HG02763 (cell line): Measurements from ENCODE around the gene ARHGAP6.
A peak's percentile ranks its signal among the peaks of the same experiment; 100 is the strongest.
"Not testable (repeated sequence)": the region's sequence is repeated elsewhere in the genome, so short reads cannot be mapped to it uniquely, and the experiment has no call there.

Experiments
- ATAC-seq: cut with Tn5 transposase; IDR thresholded peaks from one replicate; pipeline ENCODE4 v1.9.1; 2021; ENCODE audit warnings: mild to moderate bottlenecking, moderate library complexity; ENCODE audit not compliant: unreplicated experiment

The ARHGAP6 gene

DNA sequence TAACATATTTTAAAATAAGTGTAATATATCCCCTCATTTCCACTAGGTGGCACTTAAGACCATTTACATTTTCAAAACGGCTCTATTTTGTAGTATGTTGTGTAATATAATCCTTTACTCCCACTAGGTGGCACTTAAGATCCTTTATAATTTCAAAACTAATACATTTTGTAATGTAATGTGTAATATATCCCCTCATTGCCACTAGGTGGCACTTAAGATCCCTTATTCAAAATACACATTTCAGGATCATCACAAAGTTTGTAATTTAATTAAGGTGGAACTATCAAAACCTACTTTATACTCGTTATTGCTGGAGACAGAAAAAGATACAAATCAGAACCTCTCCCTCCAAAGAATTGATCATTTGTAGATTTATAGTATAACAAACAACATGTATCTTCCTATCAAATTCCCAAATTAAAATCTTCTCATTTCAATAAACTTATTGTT is 132.5 kb downstream of the ARHGAP6 start:
- ATAC-seq, result peak; percentile 96

DNA sequence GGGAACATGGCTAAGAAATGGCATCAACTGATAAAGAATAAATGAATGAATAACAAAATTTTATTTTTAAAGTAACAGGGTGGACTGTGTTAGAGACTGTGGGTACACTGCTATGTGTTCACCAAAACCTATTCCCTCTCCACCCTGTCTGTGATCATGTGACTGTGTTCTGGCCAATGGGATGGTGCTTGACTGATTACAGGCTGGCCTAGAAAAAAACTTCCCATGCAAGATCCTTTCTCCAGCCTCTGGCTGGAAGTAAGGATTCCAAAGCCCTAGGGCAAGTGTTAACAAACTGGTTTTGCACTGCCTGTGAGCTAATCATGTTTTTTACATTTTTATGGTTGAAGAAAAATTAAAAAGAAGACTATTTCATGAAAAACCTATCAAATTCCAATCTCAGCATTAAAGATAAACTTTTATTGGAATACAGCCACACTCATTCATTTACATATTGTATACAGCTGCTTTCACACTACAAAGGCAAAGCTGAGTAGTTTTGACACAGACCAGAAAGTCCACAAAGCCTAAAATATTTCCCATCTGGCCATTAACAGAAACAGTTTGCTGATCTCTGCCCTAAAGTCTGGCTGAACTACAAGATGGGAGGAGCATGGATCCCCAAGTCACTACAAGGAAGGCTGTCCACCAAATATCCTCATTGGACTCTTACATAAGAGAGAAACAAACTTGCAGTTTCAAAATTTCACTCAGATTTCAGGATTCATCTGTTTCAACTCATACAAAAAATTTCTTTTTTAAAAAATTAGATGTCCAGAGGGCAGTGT is 133.2 kb downstream of the ARHGAP6 start:
- no peak for ATAC-seq

DNA sequence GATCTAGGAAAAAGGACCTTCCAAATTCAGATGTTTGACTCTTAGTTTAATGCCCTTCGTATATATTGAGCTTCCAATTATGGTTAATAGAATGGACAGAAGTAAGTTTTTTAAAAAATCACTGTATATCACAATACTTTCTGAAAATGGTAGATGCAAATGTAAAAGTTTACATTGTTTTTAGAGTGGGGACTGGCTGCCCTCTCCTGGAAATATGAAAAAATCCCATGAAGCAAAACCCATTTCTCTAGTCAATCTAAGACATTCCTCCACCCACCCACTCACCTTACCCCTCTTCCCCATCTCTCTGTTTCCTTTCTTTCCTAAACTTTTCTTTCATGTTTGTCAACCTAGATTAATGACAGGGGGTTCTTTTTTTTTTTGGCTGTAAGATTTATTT is 134.5 kb downstream of the ARHGAP6 start:
- no peak for ATAC-seq

DNA sequence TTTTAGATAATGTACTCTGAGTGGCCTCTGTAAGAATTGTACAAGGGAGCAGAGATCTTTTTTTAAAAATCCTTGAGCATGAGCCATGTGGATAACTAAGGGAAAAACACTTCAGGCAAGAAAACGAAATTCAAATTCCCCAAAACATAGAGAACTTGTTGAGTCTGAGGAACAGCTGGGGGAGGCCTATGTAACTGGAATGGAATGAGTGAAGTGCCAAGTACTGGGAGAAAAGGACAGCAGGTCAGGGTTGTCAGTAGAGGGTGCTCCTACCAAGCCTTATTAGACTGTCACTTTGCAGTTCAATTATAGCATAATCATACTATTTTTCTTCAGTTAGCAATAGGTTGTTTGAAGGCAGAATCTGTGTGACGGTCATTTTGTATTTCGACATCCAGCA is 135.1 kb downstream of the ARHGAP6 start:
- ATAC-seq, result no peak

- ATAC-seq, result no peak
Measured at GRCh38 chrX:11528623-11529022, 137.1 kb downstream of the ARHGAP6 start.

DNA sequence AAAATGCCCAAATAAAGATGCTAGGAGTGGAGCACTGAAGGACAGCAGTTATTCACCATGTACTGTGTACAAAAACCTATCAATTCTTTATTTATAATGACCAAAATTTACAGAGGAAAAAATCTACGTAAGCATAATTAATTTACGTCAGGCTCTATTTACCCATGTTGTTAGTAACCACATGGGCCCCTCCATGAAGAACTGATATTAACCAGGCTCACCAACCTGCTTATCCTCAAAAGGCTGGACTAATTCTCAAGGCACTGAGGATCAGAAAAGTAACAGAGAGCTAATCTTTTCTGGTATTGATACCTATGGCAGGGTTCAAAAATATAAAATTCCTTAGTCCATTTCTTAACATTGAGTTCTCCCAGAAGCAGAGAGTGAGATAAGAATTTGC is 140.0 kb downstream of the ARHGAP6 start:
- ATAC-seq, result no peak

DNA sequence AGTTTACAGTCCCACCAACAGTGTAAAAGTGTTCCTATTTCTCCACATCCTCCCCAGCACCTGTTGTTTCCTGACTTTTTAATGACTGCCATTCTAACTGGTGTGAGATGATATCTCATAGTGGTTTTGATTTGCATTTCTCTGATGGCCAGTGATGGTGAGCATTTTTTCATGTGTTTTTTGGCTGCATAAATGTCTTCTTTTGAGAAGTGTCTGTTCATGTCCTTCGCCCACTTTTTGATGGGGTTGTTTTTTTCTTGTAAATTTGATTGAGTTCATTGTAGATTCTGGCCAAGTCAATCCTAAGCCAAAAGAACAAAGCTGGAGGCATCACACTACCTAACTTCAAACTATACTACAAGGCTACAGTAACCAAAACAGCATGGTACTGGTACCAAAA is 146.5 kb downstream of the ARHGAP6 start:
- not testable (repeated sequence) for ATAC-seq

DNA sequence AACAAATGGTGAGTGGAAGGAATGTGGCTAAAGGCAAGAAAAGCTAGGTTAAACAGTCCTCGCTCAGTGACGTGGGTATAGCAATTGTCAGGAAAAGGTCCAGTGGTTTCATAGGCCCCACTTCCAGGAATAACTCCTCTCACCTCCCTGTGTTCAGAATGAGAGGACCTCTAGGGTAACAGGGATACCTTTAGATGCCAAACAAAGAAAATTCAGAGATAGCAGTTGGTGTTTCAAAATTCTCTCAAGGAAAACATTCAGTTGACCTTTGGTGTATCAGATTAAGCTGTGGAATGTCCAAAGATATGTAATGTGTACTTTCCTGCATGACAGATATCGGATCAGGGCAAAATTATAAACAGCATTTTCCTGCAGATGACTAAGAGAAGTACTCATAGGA is 155.9 kb downstream of the ARHGAP6 start:
- no peak for ATAC-seq

DNA sequence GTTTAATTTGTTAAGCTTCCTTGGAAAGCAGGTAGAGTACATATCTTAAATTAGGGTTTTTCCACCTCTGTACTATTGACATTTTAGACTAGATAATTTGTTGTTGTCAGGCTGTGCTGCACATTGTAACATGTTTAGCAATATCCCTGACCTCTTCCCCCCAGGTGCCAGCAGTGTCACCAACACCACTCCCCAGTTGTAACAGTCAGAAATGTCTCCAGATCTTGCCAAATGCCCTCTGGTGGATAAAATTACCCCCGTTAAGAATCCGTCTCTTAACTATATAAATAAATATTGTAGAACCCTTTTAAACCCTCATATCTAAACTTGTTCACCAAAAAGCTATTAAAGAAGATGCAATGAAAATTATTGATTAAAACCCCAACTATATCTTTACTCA is 161.5 kb downstream of the ARHGAP6 start:
- ATAC-seq, result no peak

DNA sequence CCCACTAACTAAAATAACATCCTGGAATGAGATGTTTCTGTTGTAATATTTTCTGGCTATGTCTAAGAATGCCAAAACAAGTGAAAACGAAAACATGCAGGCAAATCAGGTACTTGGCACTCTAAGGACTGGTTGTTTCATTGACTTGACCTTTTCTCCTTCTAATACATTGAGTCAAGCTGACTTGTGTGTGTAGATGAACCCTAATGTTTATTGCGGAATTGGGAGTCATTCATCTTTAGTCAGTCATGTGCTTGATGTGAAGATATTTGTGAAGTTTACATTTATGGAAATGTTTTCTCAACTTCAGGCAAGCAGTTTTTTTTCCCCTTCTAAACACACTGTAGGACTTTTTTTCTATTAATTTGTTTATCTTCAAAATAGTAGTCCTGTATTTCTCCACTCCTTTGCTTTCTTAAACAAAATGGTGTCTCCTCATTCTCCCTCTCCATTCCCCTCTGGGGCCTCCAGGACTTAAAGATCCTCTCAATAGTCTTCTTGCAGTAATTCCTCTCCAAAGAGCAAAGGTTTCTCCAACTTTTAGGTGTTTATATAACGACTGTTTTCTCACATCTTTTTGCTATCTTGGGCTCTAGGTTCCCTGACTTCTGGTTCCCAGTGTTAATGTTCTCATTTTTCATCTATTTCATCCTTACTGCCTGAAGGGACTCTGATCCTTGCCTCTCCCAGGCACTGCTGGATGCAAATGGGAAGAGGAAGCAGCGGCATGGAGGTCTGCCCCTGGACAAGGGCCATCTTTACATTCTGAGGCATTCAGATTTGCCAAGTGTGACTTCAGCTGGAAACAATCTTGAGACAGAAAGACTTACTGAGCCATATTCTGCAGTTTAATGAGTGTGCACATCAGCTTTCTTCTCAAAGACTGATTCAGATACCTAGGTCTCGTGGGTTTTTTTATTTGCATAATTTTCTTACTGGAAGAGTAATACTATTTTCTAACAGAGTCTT is 166.4 kb downstream of the ARHGAP6 start:
- no peak for ATAC-seq

GRCh38 chrX:11491375-11491774 is 174.3 kb downstream of the ARHGAP6 start:
- not testable (repeated sequence) for ATAC-seq

GRCh38 chrX:11484290-11484689 is 181.4 kb downstream of the ARHGAP6 start:
- no peak for ATAC-seq

- no peak for ATAC-seq
Measured at GRCh38 chrX:11481035-11481434, 184.7 kb downstream of the ARHGAP6 start.

- ATAC-seq, result no peak
Measured at GRCh38 chrX:11480626-11481025, 185.1 kb downstream of the ARHGAP6 start.

- no peak for ATAC-seq
Measured at GRCh38 chrX:11478911-11479310, 186.8 kb downstream of the ARHGAP6 start.

DNA sequence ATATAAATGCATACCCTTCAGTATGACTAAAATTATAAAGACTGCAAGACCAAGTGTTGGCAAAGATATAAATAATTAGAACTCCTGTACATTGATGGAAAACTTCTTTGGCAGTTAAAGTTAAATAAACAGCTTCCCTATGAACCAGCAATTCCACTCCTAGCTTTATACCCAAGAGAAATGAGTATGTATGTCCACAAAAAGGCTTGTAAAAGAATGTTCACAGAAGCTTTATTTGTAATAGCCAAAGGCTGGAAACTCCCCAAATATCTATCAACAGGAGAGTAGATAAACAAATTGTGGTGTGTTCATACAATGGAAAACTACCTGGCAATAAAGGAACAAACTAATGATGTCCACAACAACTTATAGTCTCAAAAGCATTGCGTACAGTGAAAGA is 187.7 kb downstream of the ARHGAP6 start:
- no peak for ATAC-seq

DNA sequence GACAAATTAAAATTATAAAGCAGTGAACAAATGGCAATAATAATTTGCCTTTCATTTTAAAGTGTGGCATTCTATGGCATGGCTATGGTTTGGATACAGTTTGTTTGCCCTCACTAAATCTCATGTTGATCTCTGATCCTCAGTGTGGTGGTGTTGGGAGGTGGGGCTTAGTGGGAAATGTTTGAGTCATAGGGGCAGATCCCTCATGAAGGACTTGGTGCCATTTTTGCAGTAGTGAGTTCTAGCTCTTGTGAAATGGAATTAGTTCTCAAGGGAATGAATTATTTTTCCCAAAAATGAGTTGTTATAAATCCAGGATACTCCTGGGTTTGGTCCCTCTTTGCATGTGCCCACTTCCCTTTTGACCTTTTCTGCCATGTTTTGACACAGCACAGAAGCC is 191.1 kb downstream of the ARHGAP6 start:
- ATAC-seq, result no peak

GRCh38 chrX:11474021-11474420 is 191.7 kb downstream of the ARHGAP6 start:
- no peak for ATAC-seq

GRCh38 chrX:11472879-11473278 is 192.8 kb downstream of the ARHGAP6 start:
- ATAC-seq, result no peak

DNA sequence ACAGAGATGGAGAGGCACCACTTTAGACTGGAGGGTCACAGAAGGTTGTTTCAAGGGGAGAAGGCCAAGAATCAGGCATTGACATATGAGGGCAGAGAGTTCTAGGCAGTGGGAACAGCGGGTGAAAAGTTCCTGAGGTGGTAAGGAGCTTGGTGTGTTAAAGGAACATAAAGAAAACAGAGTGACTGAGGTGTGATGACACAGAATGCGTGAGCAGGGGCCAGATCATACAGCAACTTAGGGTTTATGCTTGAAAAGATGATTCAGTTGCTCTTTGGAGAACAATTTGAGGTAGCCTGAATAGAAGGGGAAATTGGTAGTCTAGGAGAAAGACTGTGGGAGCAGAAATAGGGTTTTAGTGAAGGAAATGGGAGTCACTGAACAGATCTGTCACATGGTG is 193.3 kb downstream of the ARHGAP6 start:
- ATAC-seq, result no peak

- no peak for ATAC-seq
Measured at GRCh38 chrX:11470250-11470974, 195.3 kb downstream of the ARHGAP6 start.
